Endodermal cell (in vitro differentiated cells): Measurements from ENCODE around the gene IGIP. TPM values are rescaled to one million over a fixed set of nuclear protein-coding genes. Genes with fewer than 3 reads are reported as not detected.

Experiments
- DNase-seq: peaks from one replicate; pipeline ENCODE4 v3.0.0-alpha.2; 2017
- H3K27ac ChIP-seq: 2 replicates; pipeline ENCODE4 v1.5.1; 2013; ENCODE audit warnings: mild to moderate bottlenecking, low read depth, low read length, moderate library complexity
- H3K27me3 ChIP-seq: 2 replicates; pipeline ENCODE4 v1.6.1; 2013; ENCODE audit warnings: mild to moderate bottlenecking, low read length, moderate library complexity; ENCODE audit not compliant: insufficient read depth, control insufficient read depth, poor library complexity, severe bottlenecking
- H3K36me3 ChIP-seq: 2 replicates; pipeline ENCODE4 v1.7.0; 2013; ENCODE audit warnings: mild to moderate bottlenecking, low read length, moderate library complexity; ENCODE audit not compliant: control insufficient read depth, insufficient read depth
- H3K4me1 ChIP-seq: one replicate; pipeline ENCODE4 v1.7.0; 2013; ENCODE audit warnings: low read length; ENCODE audit not compliant: control insufficient read depth, insufficient read depth
- H3K4me3 ChIP-seq: 2 replicates; pipeline ENCODE4 v1.5.1; 2013; ENCODE audit warnings: mild to moderate bottlenecking, low read length, moderate library complexity
- H3K9ac ChIP-seq: 2 replicates; pipeline ENCODE4 v1.6.1; 2013; ENCODE audit warnings: mild to moderate bottlenecking, low read length, moderate library complexity; ENCODE audit not compliant: poor library complexity, severe bottlenecking; ENCODE audit errors: extremely low read depth
- H3K9me3 ChIP-seq: 2 replicates; pipeline ENCODE4 v1.6.1; 2013; ENCODE audit warnings: mild to moderate bottlenecking, low read length, moderate library complexity; ENCODE audit not compliant: control insufficient read depth
- H3K27ac Mint-ChIP-seq: 2 replicates; pipeline ENCODE4 v1.8.0; 2020; ENCODE audit warnings: mixed read lengths
- H3K27me3 Mint-ChIP-seq: 2 replicates; pipeline ENCODE4 v1.8.0; 2021; ENCODE audit warnings: mild to moderate bottlenecking, mixed read lengths; ENCODE audit not compliant: insufficient read depth
- H3K36me3 Mint-ChIP-seq: 2 replicates; pipeline ENCODE4 v1.8.0; 2020; ENCODE audit warnings: low read depth, mixed read lengths
- H3K4me1 Mint-ChIP-seq: 2 replicates; pipeline ENCODE4 v1.8.0; 2020; ENCODE audit warnings: mixed read lengths
- H3K4me3 Mint-ChIP-seq: 2 replicates; pipeline ENCODE4 v1.8.0; 2020; ENCODE audit warnings: mild to moderate bottlenecking, moderate library complexity, mixed read lengths
- H3K9me3 Mint-ChIP-seq: 2 replicates; pipeline ENCODE4 v1.8.0; 2020; ENCODE audit warnings: mild to moderate bottlenecking, mixed read lengths
- CTCF ChIP-seq: fragments of 200-600 bp; sonication (generic); conservative IDR thresholded peaks from 2 replicates; pipeline ENCODE4 v1.5.0; 2021; ENCODE audit warnings: antibody characterized with exemption, mild to moderate bottlenecking
- WGBS, 2 experiments: methylation state at CpG; one replicate each; pipeline versions ENCODE4 v1.1.5 to v1.1.7; 2013; ENCODE audit warnings: missing lambda C conversion rate in 2 of 2, mixed read lengths in 1 of 2; ENCODE audit not compliant: insufficient coverage in 1 of 2, insufficient read length in 1 of 2; 5-methylcytosine and 5-hydroxymethylcytosine counted together
- total RNA-seq, 2 donors: library from RNA; stranded (reverse); fragmentation: NEBNext Ultra II Directional in 1 of 2; extraction: Animal tissue kit (Norgen Biotek cat#: 25700) in 1 of 2; gene quantifications; 2 replicates in 1 of 2; 3 replicates in 1 of 2; pipeline ENCODE4 v1.2.1, GENCODE V29; 2021

IGIP gene
- total RNA-seq, 2 donors from 2014 or later, result 2.0 to 2.5 TPM

- H3K4me3 Mint-ChIP-seq, result no peak overlapping the region
- 78 to 80% methylated on average over 1 to 2 of the region's 2 CpGs for WGBS, 2 experiments
- H3K9me3 Mint-ChIP-seq, result no peaks in the 10 kb centered on the region
Observed at GRCh38 chr5:140116716-140117115, 9.0 kb upstream of the IGIP start.

GRCh38 chr5:140117523-140117922 lies 8.2 kb upstream of the IGIP start:
- Mint-ChIP-seq H3K9me3 (no peaks in the 10 kb centered on the region), H3K4me3 (no peak overlapping the region), H3K27ac (no peak overlapping the region), H3K27me3 (peaks cover 30% of the 10 kb centered on the region), H3K4me1 (peaks cover 11% of the 10 kb centered on the region), H3K36me3 (no peaks in the 10 kb centered on the region)
- no peaks in the 10 kb centered on the region for H3K9me3 ChIP-seq
- H3K36me3 ChIP-seq, result no peaks in the 10 kb centered on the region
- DNase-seq, result no peak
- no peak overlapping the region for H3K4me3 ChIP-seq
- peaks cover 3% of the 10 kb centered on the region for H3K4me1 ChIP-seq
- 74 to 88% methylated on average over 2 to 3 of the region's 3 CpGs for WGBS, 2 experiments
- no peak overlapping the region for H3K27ac ChIP-seq
- H3K27me3 ChIP-seq, result peaks cover 29% of the 10 kb centered on the region
- no peak for TF ChIP-seq CTCF
- H3K9ac ChIP-seq, result no peak overlapping the region

More at GRCh38 chr5:140116716-140117115, 9.0 kb upstream of the IGIP start:
- no peak overlapping the region for H3K27ac ChIP-seq
- peaks cover 7% of the 10 kb centered on the region for H3K4me1 ChIP-seq
- H3K4me3 ChIP-seq, result no peak overlapping the region
- no peaks in the 10 kb centered on the region for H3K9me3 ChIP-seq
- TF ChIP-seq CTCF, result peak; percentile 51
- no peak overlapping the region for H3K27ac Mint-ChIP-seq
- H3K4me1 Mint-ChIP-seq, result peaks cover 18% of the 10 kb centered on the region
- DNase-seq, result no peak
- H3K36me3 Mint-ChIP-seq, result no peaks in the 10 kb centered on the region
- H3K36me3 ChIP-seq, result no peaks in the 10 kb centered on the region
- H3K27me3 Mint-ChIP-seq, result peaks cover 37% of the 10 kb centered on the region
- peaks cover 37% of the 10 kb centered on the region for H3K27me3 ChIP-seq
- H3K9ac ChIP-seq, result no peak overlapping the region

GRCh38 chr5:140118302-140118936 lies 7.3 kb upstream of the IGIP start:
- Histone ChIP-seq H3K4me3 (no peak overlapping the region), H3K9me3 (no peaks in the 10 kb centered on the region), H3K4me1 (no peaks in the 10 kb centered on the region), H3K27me3 (peaks cover 20% of the 10 kb centered on the region), H3K36me3 (no peaks in the 10 kb centered on the region), H3K9ac (no peak overlapping the region), H3K27ac (no peak overlapping the region)
- DNase-seq, result no peak
- Mint-ChIP-seq H3K27me3 (peaks cover 21% of the 10 kb centered on the region), H3K4me1 (peaks cover 10% of the 10 kb centered on the region), H3K36me3 (no peaks in the 10 kb centered on the region), H3K9me3 (no peaks in the 10 kb centered on the region), H3K4me3 (no peak overlapping the region), H3K27ac (no peak overlapping the region)
- WGBS, 2 experiments, result 71 to 83% methylated on average over 2 to 3 of the region's 3 CpGs
- no peak for TF ChIP-seq CTCF
